ENCODE measurements around the gene KIAA1217.

GRCh38 chr10:24376731-24377130, 167.8 kb downstream of the KIAA1217 start:
- TF ChIP-seq CTCF (conservative IDR thresholded peaks at IDR 0.05 in 1 of 2, IDR thresholded peaks at IDR 0.05 in 1 of 2; ENCODE audit: extremely low read depth in 1 of 2, insufficient read depth in 1 of 2, low read depth in 1 of 2, low read length in 2 of 2) (no peak), EZH2 (IDR thresholded peaks at IDR 0.05; ENCODE audit: borderline replicate concordance, low read length) (no peak)
